Measurements from ENCODE around the gene PPA1.

DNA sequence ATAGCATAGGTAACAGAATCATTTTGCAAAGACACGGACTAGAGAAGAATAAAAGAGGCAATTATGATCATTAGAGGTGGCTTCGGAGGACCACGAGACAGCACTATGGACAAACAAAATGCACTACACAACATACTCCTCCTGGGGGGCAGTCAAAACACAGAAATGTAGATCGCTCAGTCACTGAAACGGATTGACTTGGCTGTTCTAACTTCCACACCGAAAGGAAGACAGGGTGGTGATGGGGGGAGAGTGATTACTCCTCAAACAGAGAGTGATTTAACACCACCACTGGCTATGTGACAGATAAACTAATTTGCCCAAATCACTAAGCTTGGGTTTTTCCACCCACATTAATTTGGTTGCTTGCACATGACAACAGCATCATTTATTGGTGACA, 14.1 kb upstream of the PPA1 start:
- TF ChIP-seq, protein P1, sequence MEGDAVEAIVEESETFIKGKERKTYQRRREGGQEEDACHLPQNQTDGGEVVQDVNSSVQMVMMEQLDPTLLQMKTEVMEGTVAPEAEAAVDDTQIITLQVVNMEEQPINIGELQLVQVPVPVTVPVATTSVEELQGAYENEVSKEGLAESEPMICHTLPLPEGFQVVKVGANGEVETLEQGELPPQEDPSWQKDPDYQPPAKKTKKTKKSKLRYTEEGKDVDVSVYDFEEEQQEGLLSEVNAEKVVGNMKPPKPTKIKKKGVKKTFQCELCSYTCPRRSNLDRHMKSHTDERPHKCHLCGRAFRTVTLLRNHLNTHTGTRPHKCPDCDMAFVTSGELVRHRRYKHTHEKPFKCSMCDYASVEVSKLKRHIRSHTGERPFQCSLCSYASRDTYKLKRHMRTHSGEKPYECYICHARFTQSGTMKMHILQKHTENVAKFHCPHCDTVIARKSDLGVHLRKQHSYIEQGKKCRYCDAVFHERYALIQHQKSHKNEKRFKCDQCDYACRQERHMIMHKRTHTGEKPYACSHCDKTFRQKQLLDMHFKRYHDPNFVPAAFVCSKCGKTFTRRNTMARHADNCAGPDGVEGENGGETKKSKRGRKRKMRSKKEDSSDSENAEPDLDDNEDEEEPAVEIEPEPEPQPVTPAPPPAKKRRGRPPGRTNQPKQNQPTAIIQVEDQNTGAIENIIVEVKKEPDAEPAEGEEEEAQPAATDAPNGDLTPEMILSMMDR (IDR thresholded peaks at IDR 0.05) = no peak
- TF ChIP-seq POLR2A (IDR thresholded peaks at IDR 0.05) = no peak

Measured in thyroid gland (tissue), 4 donors.